A549 treated with ZK216348 at 1 μM for 4 hours (cell line): Measurements from ENCODE around the gene GPR62. TPM values are rescaled to one million over a fixed set of nuclear protein-coding genes. Genes with fewer than 3 reads are reported as not detected.

Experiments
- total RNA-seq: library from RNA; stranded (reverse); fragments of 200-300 nt; extraction: Qiagen RNA extraction; gene quantifications from 5 replicates; pipeline ENCODE4 v1.2.3, GENCODE V29; 2022; ENCODE audit warnings: low read depth

GPR62 gene, protein sequence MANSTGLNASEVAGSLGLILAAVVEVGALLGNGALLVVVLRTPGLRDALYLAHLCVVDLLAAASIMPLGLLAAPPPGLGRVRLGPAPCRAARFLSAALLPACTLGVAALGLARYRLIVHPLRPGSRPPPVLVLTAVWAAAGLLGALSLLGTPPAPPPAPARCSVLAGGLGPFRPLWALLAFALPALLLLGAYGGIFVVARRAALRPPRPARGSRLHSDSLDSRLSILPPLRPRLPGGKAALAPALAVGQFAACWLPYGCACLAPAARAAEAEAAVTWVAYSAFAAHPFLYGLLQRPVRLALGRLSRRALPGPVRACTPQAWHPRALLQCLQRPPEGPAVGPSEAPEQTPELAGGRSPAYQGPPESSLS
- not detected in 5 replicates for total RNA-seq

DNA sequence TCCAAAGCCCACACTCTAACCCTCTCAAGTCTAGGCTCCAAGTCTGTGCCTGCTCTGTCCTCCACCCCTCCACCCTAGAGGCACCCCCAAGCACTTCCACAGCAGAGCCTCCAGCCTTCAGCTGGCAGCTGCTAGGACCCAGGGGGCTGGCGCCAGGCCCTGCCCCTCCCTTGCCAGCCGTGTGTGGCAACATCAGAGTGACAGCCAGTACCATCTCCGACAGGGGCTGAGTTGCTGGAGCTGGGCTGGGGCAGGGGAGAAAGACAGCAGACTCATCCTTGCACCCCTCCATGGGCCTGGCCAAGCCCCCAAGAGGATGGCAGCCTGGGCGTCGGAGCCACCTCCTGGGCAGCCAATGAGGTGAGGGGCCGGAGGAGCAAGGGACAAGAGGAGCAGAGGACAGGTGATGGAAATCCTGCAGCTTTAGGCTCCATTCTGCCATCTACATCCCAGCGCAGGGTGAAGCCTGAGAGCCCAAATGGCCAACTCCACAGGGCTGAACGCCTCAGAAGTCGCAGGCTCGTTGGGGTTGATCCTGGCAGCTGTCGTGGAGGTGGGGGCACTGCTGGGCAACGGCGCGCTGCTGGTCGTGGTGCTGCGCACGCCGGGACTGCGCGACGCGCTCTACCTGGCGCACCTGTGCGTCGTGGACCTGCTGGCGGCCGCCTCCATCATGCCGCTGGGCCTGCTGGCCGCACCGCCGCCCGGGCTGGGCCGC lies at the start of gene GPR62:
Gene GPR62 (plus strand): TSS at position 207 of the 718 bp plus-strand sequence. CDS start 272 bp downstream, at position 479.

DNA sequence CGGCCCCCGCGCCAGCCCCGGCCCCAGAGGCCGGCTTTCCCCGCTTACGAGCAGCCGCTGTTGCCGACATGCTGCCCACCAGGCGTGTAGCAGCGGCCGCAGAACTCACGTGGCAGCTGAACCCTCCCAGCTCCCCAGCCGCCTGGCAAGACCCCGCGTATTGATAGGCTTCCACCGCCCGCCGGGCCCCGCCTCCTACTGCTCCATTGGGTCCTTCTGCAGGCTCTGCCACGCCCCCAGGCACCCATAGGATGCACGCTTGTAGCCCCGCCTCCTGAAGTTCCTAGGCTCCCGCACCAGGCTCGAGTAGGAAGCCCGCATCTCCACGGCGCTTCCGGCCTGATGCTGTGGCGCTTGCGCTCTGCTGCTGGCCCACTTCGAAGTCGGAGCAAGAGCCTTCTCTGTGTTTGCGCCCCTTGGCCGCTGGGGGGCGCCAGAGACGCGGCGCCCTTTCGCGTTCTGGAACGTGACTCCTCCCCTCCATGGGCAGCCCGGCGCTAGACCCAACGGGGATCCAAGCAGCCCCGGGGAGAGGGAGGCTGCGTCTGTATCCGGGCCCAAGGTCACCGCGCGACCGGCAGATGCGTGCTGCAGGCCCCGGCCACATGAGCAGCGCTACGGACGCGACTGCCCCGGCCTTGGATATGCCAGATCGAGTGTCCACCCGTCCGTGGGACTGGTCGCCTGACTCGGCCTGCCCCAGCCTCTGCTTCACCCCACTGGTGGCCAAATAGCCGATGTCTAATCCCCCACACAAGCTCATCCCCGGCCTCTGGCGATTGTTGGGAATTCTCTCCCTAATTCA lies 13.2 kb upstream of the GPR62 start, which contains the start of the genes PARP3 and RRP9:
Gene PARP3 (plus strand): TSS at position 566 of the 805 bp plus-strand sequence. CDS start 993 bp downstream, outside the sequence.
Gene RRP9 (minus strand): TSS at position 107 of the 805 bp plus-strand sequence. CDS start 37 bp downstream, at position 70.

DNA sequence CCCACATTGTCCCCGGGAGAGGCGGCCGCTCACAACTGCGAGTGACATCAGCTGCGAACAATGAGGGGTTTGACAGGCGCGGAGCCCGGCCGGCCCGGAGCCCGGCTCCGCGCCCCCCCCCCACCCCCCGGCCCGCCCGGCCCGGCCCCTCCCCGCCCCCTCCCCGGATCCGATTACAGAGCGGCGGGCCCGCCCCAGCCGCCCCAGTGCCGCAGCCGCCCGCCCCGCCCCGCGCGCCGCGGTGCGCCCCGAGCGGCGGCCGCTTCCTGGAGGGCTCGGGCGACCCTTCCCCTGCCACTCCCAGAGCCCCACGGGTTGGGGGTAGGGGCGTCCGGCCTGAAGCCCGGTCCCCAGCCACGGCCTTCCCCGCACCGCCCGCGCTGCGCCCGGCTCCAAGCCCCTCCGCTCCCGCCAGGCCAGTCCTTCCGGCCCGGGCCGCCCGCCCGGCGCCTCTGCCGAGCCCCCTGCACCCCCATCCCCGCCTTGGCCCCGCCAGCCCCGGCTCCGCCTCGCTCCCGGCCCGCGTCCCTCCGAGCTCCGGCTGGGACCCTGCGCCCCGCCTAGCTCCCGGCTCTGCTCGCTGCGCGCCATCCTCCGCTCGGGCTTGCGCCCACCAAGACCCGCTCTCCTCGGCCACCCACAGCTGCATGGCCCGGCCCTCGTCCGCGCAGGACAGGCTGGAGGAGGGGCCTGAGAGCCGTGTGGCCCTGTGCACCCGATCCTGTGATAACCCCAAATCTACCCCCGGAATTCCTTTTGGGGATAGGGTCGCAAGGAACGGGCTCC lies 12.4 kb downstream of the GPR62 start, which contains the start of gene PCBP4:
Gene PCBP4 (minus strand): TSS at position 71 of the 786 bp plus-strand sequence. CDS start 6,214 bp downstream, outside the sequence.

DNA sequence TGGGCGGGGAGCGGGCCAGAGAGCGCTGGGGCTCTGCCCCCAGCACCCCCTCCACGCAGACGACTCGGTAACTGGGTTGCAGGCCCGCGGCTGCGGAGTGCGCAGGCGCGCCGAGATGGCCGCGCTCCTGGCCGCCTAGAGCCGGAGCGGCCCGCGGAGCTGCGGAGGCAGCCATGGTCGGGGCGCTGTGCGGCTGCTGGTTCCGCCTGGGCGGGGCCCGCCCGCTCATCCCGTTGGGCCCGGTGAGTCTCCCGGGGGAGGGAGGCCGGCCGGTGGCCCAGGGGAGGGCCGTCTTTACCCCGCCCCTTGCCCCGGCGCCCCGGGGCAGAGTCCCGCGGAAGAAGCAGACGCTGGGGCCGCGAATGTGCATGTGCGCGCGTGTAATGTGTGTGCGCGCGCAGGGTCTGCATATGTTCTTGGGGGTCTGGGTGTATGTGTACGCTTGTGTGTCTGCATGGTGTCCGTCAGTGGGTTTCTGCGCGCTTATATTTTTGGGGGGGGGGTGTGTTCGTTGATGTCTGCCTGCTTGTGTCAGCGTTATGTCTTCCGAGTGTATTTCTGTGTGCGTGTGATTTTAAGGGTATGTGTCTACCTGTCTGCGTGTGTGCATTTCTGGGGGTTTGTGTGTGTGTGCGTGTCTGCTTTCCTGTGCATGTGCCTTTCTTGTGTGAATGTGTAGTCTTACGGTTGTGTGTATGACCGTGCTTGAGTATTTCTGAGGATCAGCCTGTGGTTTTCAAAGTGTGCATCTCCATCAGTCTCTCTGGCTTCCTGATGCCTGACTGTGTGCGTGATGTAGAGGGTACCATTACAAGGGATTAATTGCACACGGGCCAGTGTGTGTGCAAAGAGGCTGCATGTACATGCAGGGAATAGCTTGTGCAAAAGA lies 20.0 kb downstream of the GPR62 start, which contains the start of gene ABHD14A:
Gene ABHD14A (plus strand): TSS at position 102 of the 889 bp plus-strand sequence. CDS start 72 bp downstream, at position 174.

DNA sequence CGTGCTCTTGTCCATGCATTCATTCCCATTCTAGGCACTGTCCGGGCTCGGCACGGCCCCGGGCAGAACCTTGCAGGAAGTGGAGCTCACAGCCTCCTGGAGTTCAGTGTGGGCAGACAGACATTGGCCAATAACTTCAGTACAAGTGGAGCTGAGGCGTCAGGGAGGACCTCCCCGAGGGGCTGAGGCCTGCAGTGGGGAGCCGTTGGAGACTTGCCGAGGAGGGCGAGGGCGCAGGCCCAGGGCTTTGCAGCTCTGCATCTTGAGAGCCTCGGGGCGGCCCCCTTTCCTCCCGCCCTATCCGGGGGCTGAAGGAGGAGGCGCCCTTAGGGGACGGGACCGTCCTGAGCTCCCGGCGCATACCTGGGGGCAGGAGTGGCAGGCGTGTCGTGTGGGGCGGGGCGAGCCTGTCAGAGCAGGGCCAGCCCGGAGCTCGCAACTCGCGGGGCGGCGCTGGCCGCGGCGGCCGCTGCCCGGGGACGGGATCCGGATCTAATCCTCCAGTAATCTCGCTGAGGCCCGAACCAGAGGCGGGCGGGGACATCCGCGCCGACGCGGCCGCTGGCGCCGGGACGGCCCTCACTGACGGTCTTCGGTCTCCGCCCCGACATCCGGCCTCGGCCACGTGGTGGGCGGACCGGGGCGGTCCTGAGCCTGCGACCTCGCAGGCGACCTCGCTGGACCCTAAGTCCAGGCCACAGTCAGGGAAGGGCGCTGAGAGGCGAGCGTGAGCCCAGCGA lies 27.8 kb downstream of the GPR62 start, which contains the start of gene ACY1:
Gene ACY1 (plus strand): TSS at position 698 of the 740 bp plus-strand sequence. CDS start 530 bp downstream, outside the sequence.

DNA sequence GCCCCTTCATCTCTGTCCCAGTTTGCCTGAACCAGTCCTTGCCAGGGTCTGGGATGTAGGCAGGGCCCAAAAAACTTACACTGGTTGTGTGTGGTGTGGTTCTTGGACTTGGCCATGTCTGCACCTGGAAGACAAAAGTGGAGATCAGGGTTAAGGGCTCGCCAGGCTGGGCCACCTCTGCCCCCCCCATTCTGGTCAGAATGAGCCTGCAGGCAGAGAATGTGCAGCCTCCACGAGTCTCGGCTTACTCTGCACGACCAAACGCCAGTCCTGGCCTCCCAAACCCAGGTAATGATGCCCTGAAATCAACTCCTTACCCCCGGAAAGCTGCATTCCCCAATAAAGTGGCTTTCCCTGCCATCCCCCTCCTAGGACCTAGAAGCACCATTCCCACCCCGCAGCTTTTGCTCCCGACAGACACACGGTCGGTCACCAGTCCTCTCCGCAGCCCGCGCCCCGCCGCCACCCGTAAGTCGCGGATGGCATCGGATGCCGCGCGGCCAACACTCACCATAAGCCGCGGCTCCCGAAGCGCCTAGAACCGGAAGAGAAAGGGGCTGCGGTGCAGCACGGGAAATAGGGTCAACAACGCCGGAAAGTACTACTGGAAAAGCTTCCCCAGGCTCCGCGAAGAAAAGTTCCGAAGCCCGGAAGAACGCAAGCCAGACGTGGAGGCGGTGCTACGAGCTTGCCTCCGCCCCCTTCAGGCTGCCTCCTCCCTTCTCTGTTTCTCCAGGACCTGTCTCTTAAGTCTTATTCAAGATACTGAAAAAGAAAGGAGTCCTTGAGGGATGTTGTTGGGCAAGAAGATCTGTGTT lies 40.4 kb downstream of the GPR62 start, which contains the start of gene RPL29:
Gene RPL29 (minus strand): TSS at position 550 of the 818 bp plus-strand sequence. CDS start 434 bp downstream, at position 116.

Other genes with a start within 250 kb of the GPR62 start
- 0.07 to 0.24 TPM (median 0.08 TPM) in 3 of 5 replicates, not detected in the others for gene GRM2, start 248.3 kb upstream of the GPR62 start, total RNA-seq
- not detected in 5 replicates for gene IQCF6, start 176.1 kb upstream of the GPR62 start, total RNA-seq
- not detected in 5 replicates for gene IQCF2, start 93.8 kb upstream of the GPR62 start, total RNA-seq
- not detected in 5 replicates for gene IQCF5, start 79.8 kb upstream of the GPR62 start, total RNA-seq
- not detected in 5 replicates for gene IQCF1, start 52.0 kb upstream of the GPR62 start, total RNA-seq
- gene RRP9, start 13.5 kb upstream of the GPR62 start, total RNA-seq, result 27.8 to 50.3 TPM (median 47.9 TPM) in 5 replicates
- gene PARP3, start 13.0 kb upstream of the GPR62 start, total RNA-seq, result 6.1 to 9.9 TPM (median 9.1 TPM) in 5 replicates
- gene PCBP4, start 12.1 kb downstream of the GPR62 start, total RNA-seq, result 9.3 to 16.6 TPM (median 12.9 TPM) in 5 replicates
- 24.3 to 40.6 TPM (median 35.3 TPM) in 5 replicates for gene ABHD14B, start 18.7 kb downstream of the GPR62 start, total RNA-seq
- gene ABHD14A, start 19.7 kb downstream of the GPR62 start, total RNA-seq, result 8.0 to 15.6 TPM (median 14.1 TPM) in 5 replicates
- gene ACY1, start 28.2 kb downstream of the GPR62 start, total RNA-seq, result 15.4 to 26.7 TPM (median 23.0 TPM) in 5 replicates
- 1,239 to 1,467 TPM (median 1,300 TPM) in 5 replicates for gene RPL29, start 40.5 kb downstream of the GPR62 start, total RNA-seq
- gene DUSP7, start 101.2 kb downstream of the GPR62 start, total RNA-seq, result 16.2 to 20.6 TPM (median 18.4 TPM) in 5 replicates
- gene POC1A, start 199.0 kb downstream of the GPR62 start, total RNA-seq, result 12.2 to 19.5 TPM (median 19.2 TPM) in 5 replicates
- 38.4 to 51.7 TPM (median 49.5 TPM) in 5 replicates for gene ALAS1, start 242.8 kb downstream of the GPR62 start, total RNA-seq